Mesendoderm (in vitro differentiated cells): ENCODE results near the gene LCTL. TPM values are rescaled to one million over a fixed set of nuclear protein-coding genes. Genes with fewer than 3 reads are reported as not detected.
"Not testable (repeated sequence)": the region's sequence is repeated elsewhere in the genome, so short reads cannot be mapped to it uniquely, and the experiment has no call there.

Source experiments
- DNase-seq: peaks from one replicate; pipeline ENCODE4 v3.0.0; 2013
- H2AK5ac ChIP-seq: 2 replicates; pipeline ENCODE4 v1.6.1; 2013; ENCODE audit warnings: low read length, inconsistent platforms
- H2BK120ac ChIP-seq: 2 replicates; pipeline ENCODE4 v1.6.1; 2013; ENCODE audit warnings: low read depth, mild to moderate bottlenecking, low read length, moderate library complexity, mixed read lengths
- H2BK15ac ChIP-seq: replicated peaks from 2 replicates; pipeline ENCODE4 v1.6.1; 2013; ENCODE audit warnings: low read depth, mild to moderate bottlenecking, moderate library complexity
- H2BK5ac ChIP-seq: 2 replicates; pipeline ENCODE4 v1.6.1; 2013; ENCODE audit warnings: low read length, inconsistent platforms
- H3K18ac ChIP-seq: 2 replicates; pipeline ENCODE4 v1.6.1; 2013; ENCODE audit warnings: mild to moderate bottlenecking, low read length, mixed read lengths
- H3K23ac ChIP-seq: one replicate; pipeline ENCODE4 v1.6.1; 2013; ENCODE audit warnings: low read length
- H3K27ac ChIP-seq: 2 replicates; pipeline ENCODE4 v1.5.1; 2013; ENCODE audit warnings: low read depth, mild to moderate bottlenecking, inconsistent platforms, low read length, moderate library complexity
- H3K27me3 ChIP-seq: 2 replicates; pipeline ENCODE4 v1.6.1; 2013; ENCODE audit warnings: low read length, control low read depth, mild to moderate bottlenecking, inconsistent platforms; ENCODE audit not compliant: insufficient read depth, poor library complexity
- H3K36me3 ChIP-seq: 2 replicates; pipeline ENCODE4 v1.6.1; 2013; ENCODE audit warnings: low read length, inconsistent platforms; ENCODE audit not compliant: control insufficient read depth, insufficient read depth
- H3K4ac ChIP-seq: one replicate; pipeline ENCODE4 v1.6.1; 2013; ENCODE audit warnings: low read depth, mild to moderate bottlenecking, low read length, moderate library complexity
- H3K4me1 ChIP-seq: 2 replicates; pipeline ENCODE4 v1.6.1; 2013; ENCODE audit warnings: low read depth, low read length, inconsistent platforms; ENCODE audit not compliant: control insufficient read depth
- H3K4me2 ChIP-seq: 2 replicates; pipeline ENCODE4 v1.6.1; 2013; ENCODE audit warnings: low read length
- H3K4me3 ChIP-seq: 2 replicates; pipeline ENCODE4 v1.5.1; 2013; ENCODE audit warnings: mild to moderate bottlenecking, low read length
- H3K56ac ChIP-seq: one replicate; pipeline ENCODE4 v1.6.1; 2013; ENCODE audit warnings: low read length
- H3K79me1 ChIP-seq: 2 replicates; pipeline ENCODE4 v1.6.1; 2013; ENCODE audit warnings: low read length, inconsistent platforms
- H3K79me2 ChIP-seq: 2 replicates; pipeline ENCODE4 v1.6.1; 2013; ENCODE audit warnings: mild to moderate bottlenecking, low read length; ENCODE audit not compliant: control insufficient read depth, insufficient read depth
- H3K9ac ChIP-seq: 2 replicates; pipeline ENCODE4 v1.6.1; 2013; ENCODE audit warnings: low read length, inconsistent platforms
- H4K5ac ChIP-seq: one replicate; pipeline ENCODE4 v1.6.1; 2013; ENCODE audit warnings: low read length
- H4K8ac ChIP-seq: one replicate; pipeline ENCODE4 v1.6.1; 2013; ENCODE audit warnings: low read depth, mild to moderate bottlenecking, control low read depth, low read length, moderate library complexity
- whole genome bisulfite sequencing: extraction: QIAGEN DNeasy Blood & Tissue Kit; methylation state at CpG from one replicate; pipeline ENCODE4 v1.1.7; 2013; ENCODE audit warnings: low lambda C conversion rate, missing lambda C conversion rate; ENCODE audit not compliant: insufficient coverage; ENCODE audit errors: extremely low coverage; 5-methylcytosine and 5-hydroxymethylcytosine counted together
- small RNA-seq: library from polyadenylated mRNA; stranded (forward); fragments of <200 nt; extraction: miRNeasy Mini kit (QIAGEN cat#:217004); gene quantifications from one replicate; pipeline ENCODE3, GENCODE V24; 2013; ENCODE audit not compliant: insufficient read depth

LCTL gene

DNA sequence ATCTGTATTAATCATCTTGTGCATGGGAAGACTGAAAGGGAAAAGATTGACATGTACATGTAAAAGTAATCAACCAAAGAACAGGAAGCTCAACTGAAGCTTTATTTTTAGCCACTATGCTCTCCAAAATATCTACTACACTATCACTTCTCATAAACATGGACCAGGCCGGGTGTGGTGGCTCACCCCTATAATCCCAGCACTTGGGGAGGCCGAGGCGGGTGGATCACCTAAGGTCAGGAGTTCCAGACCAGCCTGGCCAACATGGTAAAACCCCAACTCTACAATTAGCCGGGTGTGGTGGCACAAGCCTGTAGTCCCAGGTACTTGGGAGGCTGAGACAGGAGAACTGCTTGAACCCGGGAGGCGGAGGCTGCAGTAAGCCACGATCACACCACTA is 65.5 kb downstream of the LCTL start:
- DNase-seq, H4K8ac ChIP-seq, H3K9ac ChIP-seq, H2BK120ac ChIP-seq, H3K4me1 ChIP-seq, H4K5ac ChIP-seq, H3K4ac ChIP-seq, H3K27me3 ChIP-seq, H3K23ac ChIP-seq, H3K4me2 ChIP-seq, H3K56ac ChIP-seq, H3K27ac ChIP-seq, H3K4me3 ChIP-seq, H3K79me1 ChIP-seq, H2AK5ac ChIP-seq, H2BK5ac ChIP-seq, H2BK15ac ChIP-seq, H3K18ac ChIP-seq: not testable (repeated sequence)
- no CpG with 5 or more reads among the region's 7 CpGs for WGBS
- Histone ChIP-seq H3K36me3 (peaks cover 10% of the 10 kb centered on the region), H3K79me2 (peaks cover 31% of the 10 kb centered on the region)

DNA sequence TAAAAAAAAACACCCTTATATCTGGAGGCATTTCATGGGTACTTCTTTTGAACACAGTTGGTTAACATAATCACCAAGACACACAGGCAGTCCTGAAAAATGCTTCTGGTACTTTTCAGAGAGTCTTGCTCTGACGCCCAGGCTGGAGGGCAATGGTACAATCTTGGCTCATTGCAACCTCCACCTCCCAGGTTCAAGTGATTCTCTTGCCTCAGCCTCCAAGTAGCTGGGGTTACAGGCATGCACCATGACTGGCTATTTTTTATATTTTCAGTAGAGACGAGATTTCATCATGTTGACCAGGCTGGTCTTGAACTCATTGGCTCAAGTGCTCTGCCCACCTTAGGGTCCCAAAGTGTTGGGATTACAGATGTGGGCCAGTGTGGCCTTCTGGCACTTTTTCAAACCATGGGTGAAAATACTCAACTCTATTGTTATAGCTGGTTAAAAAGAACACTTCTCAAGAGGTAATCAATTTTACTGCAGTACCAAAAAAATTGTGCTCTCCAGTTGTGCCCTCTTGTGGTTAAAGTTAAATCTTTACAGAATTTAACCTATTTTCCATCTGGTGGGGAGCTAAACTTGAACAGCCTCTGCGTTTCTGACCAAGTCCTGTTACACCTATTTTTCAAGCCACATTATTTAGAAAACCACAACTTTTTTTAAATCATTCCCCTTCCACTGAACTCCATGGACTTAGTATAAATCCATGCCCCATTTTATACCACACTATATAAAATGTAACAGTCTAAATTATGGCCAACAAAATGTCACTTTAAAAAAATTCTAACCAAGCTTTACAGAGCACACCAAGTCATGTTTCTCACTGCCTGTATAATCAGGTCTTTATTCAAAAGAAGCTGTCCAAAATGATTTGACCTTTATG is 67.1 kb downstream of the LCTL start:
- no peak overlapping the region for H4K8ac ChIP-seq
- H2AK5ac ChIP-seq = no peak overlapping the region
- no peaks in the 10 kb centered on the region for H3K27me3 ChIP-seq
- no peak overlapping the region for H3K23ac ChIP-seq
- H3K79me2 ChIP-seq = peaks cover 21% of the 10 kb centered on the region
- DNase-seq = peak; percentile 44
- H2BK15ac ChIP-seq = no peak overlapping the region
- no peak overlapping the region for H2BK120ac ChIP-seq
- H4K5ac ChIP-seq = no peak overlapping the region
- no CpG with 5 or more reads among the region's 3 CpGs for WGBS
- H3K79me1 ChIP-seq = peaks cover 3% of the 10 kb centered on the region
- H3K4ac ChIP-seq = no peak overlapping the region
- H3K9ac ChIP-seq = no peak overlapping the region
- H2BK5ac ChIP-seq = no peak overlapping the region
- H3K36me3 ChIP-seq = peaks cover 10% of the 10 kb centered on the region
- H3K4me2 ChIP-seq = no peak overlapping the region
- H3K4me1 ChIP-seq = no peaks in the 10 kb centered on the region
- no peak overlapping the region for H3K4me3 ChIP-seq
- H3K56ac ChIP-seq = no peak overlapping the region
- H3K18ac ChIP-seq = no peak overlapping the region
- no peak overlapping the region for H3K27ac ChIP-seq

Small RNAs within 50 kb of the gene (small RNA-seq; reads per million reads assigned to genes)
- gene RF01159 (not detected), gene SNORD16 (not detected), gene SNORD18A (not detected), gene SNORD18B (not detected), gene SNORD18C (not detected)
